ENCODE data around the gene OR2H2. TPM values are rescaled to one million over a fixed set of nuclear protein-coding genes. Genes with fewer than 3 reads are reported as not detected.
A peak's percentile ranks its signal among the peaks of the same experiment; 100 is the strongest.

The OR2H2 gene
- total and polyA plus RNA-seq, 4 donors, result not detected

- H3K36me3 ChIP-seq (ENCODE audit: control insufficient read depth in 4 of 4, insufficient read depth in 4 of 4, low read length in 4 of 4), result peaks cover 0 to 7% (median 4%) of the 10 kb centered on the region in 4 donors
- TF ChIP-seq CTCF (IDR thresholded peaks at IDR 0.05; ENCODE audit: control extremely low read depth, extremely low read depth), result no peak
Measured at GRCh38 chr6:29627755-29628418, 43.0 kb downstream of the OR2H2 start.

GRCh38 chr6:29628419-29629281 is 43.7 kb downstream of the OR2H2 start:
- WGBS, 2 donors, result 2 to 5% methylated on average over 32 of the region's 32 CpGs
- Histone ChIP-seq H3K4me3 (peak overlapping the region; percentile 40), H3K36me3 (ENCODE audit: control insufficient read depth in 4 of 4, insufficient read depth in 4 of 4, low read length in 4 of 4) (peaks cover 0 to 3% (median under 1%) of the 10 kb centered on the region in 4 donors), H3K4me1 (ENCODE audit: control insufficient read depth in 5 of 5, insufficient read depth in 5 of 5, low read length in 5 of 5) (peaks cover 0 to 24% (median 15%) of the 10 kb centered on the region in 5 donors), H3K27ac (ENCODE audit: low read depth in 1 of 2, low read length in 1 of 2) (peak overlapping the region in 1 of 2 donors; percentile 54), H3K9me3 (ENCODE audit: control insufficient read depth in 4 of 4, insufficient read depth in 3 of 4, low read length in 3 of 4) (no peaks in the 10 kb centered on the region), H3K27me3 (ENCODE audit: control insufficient read depth in 3 of 3, insufficient read depth in 3 of 3, low read length in 2 of 3) (no peaks in the 10 kb centered on the region), H3K9ac (ENCODE audit: insufficient read depth in 1 of 2, low read length in 2 of 2) (peak overlapping the region in 1 of 2 donors; percentile 90)
- DNase-seq (peak; percentile 86 to 90 (median 87)), ATAC-seq (ENCODE audit: insufficient read depth, low FRiP score) (peak; percentile 28)
- peak; percentile 58 for TF ChIP-seq CTCF (IDR thresholded peaks at IDR 0.05; ENCODE audit: control extremely low read depth, extremely low read depth)

More at GRCh38 chr6:29627755-29628418, 43.0 kb downstream of the OR2H2 start:
- Histone ChIP-seq H3K4me3 (peak overlapping the region; percentile 41), H3K4me1 (ENCODE audit: control insufficient read depth in 5 of 5, insufficient read depth in 5 of 5, low read length in 5 of 5) (peaks cover 0 to 24% (median 15%) of the 10 kb centered on the region in 5 donors), H3K27ac (ENCODE audit: low read depth in 1 of 2, low read length in 1 of 2) (peak overlapping the region in 1 of 2 donors; percentile 54), H3K27me3 (ENCODE audit: control insufficient read depth in 3 of 3, insufficient read depth in 3 of 3, low read length in 2 of 3) (no peaks in the 10 kb centered on the region), H3K9me3 (ENCODE audit: control insufficient read depth in 4 of 4, insufficient read depth in 3 of 4, low read length in 3 of 4) (no peaks in the 10 kb centered on the region), H3K9ac (ENCODE audit: insufficient read depth in 1 of 2, low read length in 2 of 2) (peak overlapping the region; percentile 55 to 90)
- 1% methylated on average over 45 to 51 of the region's 51 CpGs for WGBS, 2 donors
- DNase-seq (peak; percentile 90 to 96 (median 91)), ATAC-seq (ENCODE audit: insufficient read depth, low FRiP score) (no peak)

DNA sequence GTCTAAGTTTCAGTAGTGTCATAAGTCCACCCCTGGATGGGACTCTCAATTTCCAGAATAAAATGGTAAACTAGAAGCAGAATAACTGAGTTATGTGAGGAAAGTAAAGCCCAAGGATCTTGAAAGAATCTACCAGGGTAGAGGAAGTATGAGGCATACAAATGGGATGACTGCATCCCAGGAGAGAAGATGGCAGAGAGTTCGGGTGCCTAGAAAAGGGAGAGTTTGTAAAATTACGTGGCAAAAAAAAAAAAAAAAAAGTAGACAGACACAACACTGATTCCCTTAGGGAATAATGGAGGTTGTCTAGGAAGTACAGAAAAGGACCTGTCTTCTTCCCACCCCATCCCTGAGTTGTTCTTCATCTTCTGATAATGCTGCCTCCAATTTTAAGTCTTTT is 44.6 kb downstream of the OR2H2 start:
- H3K9ac ChIP-seq (ENCODE audit: insufficient read depth in 1 of 2, low read length in 2 of 2), result no peak overlapping the region
- ATAC-seq (ENCODE audit: insufficient read depth, low FRiP score) (no peak), DNase-seq (no peak)
- no peaks in the 10 kb centered on the region for H3K9me3 ChIP-seq (ENCODE audit: control insufficient read depth in 4 of 4, insufficient read depth in 3 of 4, low read length in 3 of 4)
- H3K4me3 ChIP-seq, result no peak overlapping the region
- no peaks in the 10 kb centered on the region for H3K27me3 ChIP-seq (ENCODE audit: control insufficient read depth in 3 of 3, insufficient read depth in 3 of 3, low read length in 2 of 3)
- H3K36me3 ChIP-seq (ENCODE audit: control insufficient read depth in 4 of 4, insufficient read depth in 4 of 4, low read length in 4 of 4), result no peaks in the 10 kb centered on the region
- H3K4me1 ChIP-seq (ENCODE audit: control insufficient read depth in 5 of 5, insufficient read depth in 5 of 5, low read length in 5 of 5), result peaks cover 0 to 24% (median 15%) of the 10 kb centered on the region in 5 donors
- no peak overlapping the region for H3K27ac ChIP-seq (ENCODE audit: low read depth in 1 of 2, low read length in 1 of 2)
- 87 to 89% methylated on average over 2 of the region's 2 CpGs for WGBS, 2 donors
- TF ChIP-seq CTCF (IDR thresholded peaks at IDR 0.05; ENCODE audit: control extremely low read depth, extremely low read depth), result no peak
